HepG2 (cell line): ENCODE data around the gene NYNRIN. TPM values are rescaled to one million over a fixed set of nuclear protein-coding genes. Genes with fewer than 3 reads are reported as not detected.

Experiments used
- AGO2 ChIP-seq: fragments of 200-400 bp; formaldehyde crosslinking; optimal IDR thresholded peaks from 2 replicates; pipeline ENCODE3; 2017; ENCODE audit warnings: mild to moderate bottlenecking, low read depth, low read length, moderate library complexity
- CREB1 ChIP-seq, 2 experiments: fragments of 450-650 bp in 1 of 2; IDR thresholded peaks; 2 replicates each; pipeline ENCODE4 v1.6.1; 2016 to 2017; ENCODE audit warnings: control low read depth in 1 of 2, mild to moderate bottlenecking in 1 of 2, missing compliant biosample characterization in 1 of 2, missing genetic modification characterization in 1 of 2
- FOXK2 ChIP-seq: fragments of 450-650 bp; IDR thresholded peaks from 2 replicates; pipeline ENCODE4 v1.6.1; 2016
- HIVEP1 ChIP-seq: sonication (generic); formaldehyde crosslinking; IDR thresholded peaks from 2 replicates; pipeline ENCODE4 v1.4.0; 2020; ENCODE audit warnings: mild to moderate bottlenecking, missing genetic modification reagents
- HOXA3 ChIP-seq: sonication (generic); formaldehyde crosslinking; IDR thresholded peaks from 2 replicates; pipeline ENCODE4 v1.5.0; 2020; ENCODE audit warnings: missing genetic modification reagents
- JUNB ChIP-seq: sonication (generic); formaldehyde crosslinking; IDR thresholded peaks from 2 replicates; pipeline ENCODE4 v1.8.0; 2022; ENCODE audit warnings: missing genetic modification reagents, mild to moderate bottlenecking, borderline replicate concordance
- KLF16 ChIP-seq, 2 experiments: sonication (generic) in 1 of 2; formaldehyde crosslinking in 1 of 2; IDR thresholded peaks; 2 replicates each; pipeline versions ENCODE4 v1.6.1 to v1.8.0; 2016 to 2023; ENCODE audit warnings: missing genetic modification reagents in 2 of 2, missing compliant biosample characterization in 1 of 2
- NONO ChIP-seq, 2 experiments: fragments of 450-650 bp in 1 of 2; sonication (generic) in 1 of 2; formaldehyde crosslinking in 1 of 2; IDR thresholded peaks in 1 of 2; conservative IDR thresholded peaks in 1 of 2; 2 replicates each; pipeline versions ENCODE4 v1.6.1 to v1.8.0; 2017 to 2022; ENCODE audit warnings: mild to moderate bottlenecking in 1 of 2, missing genetic modification reagents in 1 of 2, moderate library complexity in 1 of 2
- SMARCE1 ChIP-seq: fragments of 450-650 bp; IDR thresholded peaks from 2 replicates; pipeline ENCODE4 v1.6.1; 2017; ENCODE audit warnings: borderline replicate concordance
- TMF1 ChIP-seq: sonication (generic); formaldehyde crosslinking; IDR thresholded peaks from 2 replicates; pipeline ENCODE4 v1.8.1; 2022; ENCODE audit warnings: low read depth, missing genetic modification reagents
- YEATS2 ChIP-seq: sonication (generic); formaldehyde crosslinking; IDR thresholded peaks from 2 replicates; pipeline ENCODE4 v1.4.0; 2020; ENCODE audit warnings: missing genetic modification reagents, borderline replicate concordance
- ZNF446 ChIP-seq: sonication (generic); formaldehyde crosslinking; IDR thresholded peaks from 2 replicates; pipeline ENCODE4 v1.5.0; 2020; ENCODE audit warnings: mild to moderate bottlenecking, missing genetic modification reagents
- ZNF564 ChIP-seq: sonication (generic); formaldehyde crosslinking; IDR thresholded peaks from 2 replicates; pipeline ENCODE4 v1.8.1; 2023; ENCODE audit warnings: mild to moderate bottlenecking, missing genetic modification reagents
- ZNF605 ChIP-seq: sonication (generic); formaldehyde crosslinking; IDR thresholded peaks from 2 replicates; pipeline ENCODE4 v1.8.0; 2022; ENCODE audit warnings: mild to moderate bottlenecking, missing genetic modification reagents
- ZNF615 ChIP-seq: sonication (generic); formaldehyde crosslinking; IDR thresholded peaks from 2 replicates; pipeline ENCODE4 v1.5.0; 2020; ENCODE audit warnings: mild to moderate bottlenecking, missing genetic modification reagents, borderline replicate concordance
- ZNF674 ChIP-seq: sonication (generic); formaldehyde crosslinking; IDR thresholded peaks from 2 replicates; pipeline ENCODE4 v1.5.0; 2020; ENCODE audit warnings: low read depth, mild to moderate bottlenecking, missing genetic modification reagents
- ZNF792 ChIP-seq: IDR thresholded peaks from 2 replicates; pipeline ENCODE4 v1.6.1; 2016
- polyA plus RNA-seq, 8 experiments: library from polyadenylated mRNA; depleted of rRNA in 3 of 8; stranded (reverse) in 7 of 8; unstranded in 1 of 8; fragments of >200 nt; fragmentation: Illumina TruSeq in 4 of 8; extraction: Trizol in 4 of 8; gene quantifications; 2 replicates each; pipeline versions ENCODE4 v1.2.1 to v1.2.3, GENCODE V29; 2011 to 2016; ENCODE audit warnings: low read depth in 4 of 8, missing spikeins in 1 of 8, mixed read lengths in 1 of 8; ENCODE audit not compliant: insufficient read depth in 1 of 8
- total RNA-seq, 5 experiments: library from RNA; depleted of rRNA; stranded (reverse); fragments of >200 nt; fragmentation: Illumina TruSeq; extraction: Trizol; gene quantifications; 2 replicates each; pipeline ENCODE4 v1.2.3, GENCODE V29; 2016; ENCODE audit warnings: low read depth in 1 of 5
- TF ChIP-seq, protein P1 (sequence below): sonication (generic); formaldehyde crosslinking; IDR thresholded peaks from 2 replicates; pipeline ENCODE4 v1.4.0; 2020; ENCODE audit warnings: missing genetic modification reagents, borderline replicate concordance
- TF ChIP-seq, protein P2 (sequence below): sonication (generic); formaldehyde crosslinking; IDR thresholded peaks from 2 replicates; pipeline ENCODE4 v1.9.0; 2022; ENCODE audit warnings: low read depth, missing genetic modification reagents
- TF ChIP-seq, protein P3 (sequence below): sonication (generic); formaldehyde crosslinking; IDR thresholded peaks from 2 replicates; pipeline ENCODE4 v1.4.0; 2020; ENCODE audit warnings: missing genetic modification reagents, borderline replicate concordance

The NYNRIN gene
- total and polyA plus RNA-seq, 2 of the 13 experiments (the other 11 are each of a cell fraction or from before 2014, with no cell fraction given), result 0.63 to 1.1 TPM

DNA sequence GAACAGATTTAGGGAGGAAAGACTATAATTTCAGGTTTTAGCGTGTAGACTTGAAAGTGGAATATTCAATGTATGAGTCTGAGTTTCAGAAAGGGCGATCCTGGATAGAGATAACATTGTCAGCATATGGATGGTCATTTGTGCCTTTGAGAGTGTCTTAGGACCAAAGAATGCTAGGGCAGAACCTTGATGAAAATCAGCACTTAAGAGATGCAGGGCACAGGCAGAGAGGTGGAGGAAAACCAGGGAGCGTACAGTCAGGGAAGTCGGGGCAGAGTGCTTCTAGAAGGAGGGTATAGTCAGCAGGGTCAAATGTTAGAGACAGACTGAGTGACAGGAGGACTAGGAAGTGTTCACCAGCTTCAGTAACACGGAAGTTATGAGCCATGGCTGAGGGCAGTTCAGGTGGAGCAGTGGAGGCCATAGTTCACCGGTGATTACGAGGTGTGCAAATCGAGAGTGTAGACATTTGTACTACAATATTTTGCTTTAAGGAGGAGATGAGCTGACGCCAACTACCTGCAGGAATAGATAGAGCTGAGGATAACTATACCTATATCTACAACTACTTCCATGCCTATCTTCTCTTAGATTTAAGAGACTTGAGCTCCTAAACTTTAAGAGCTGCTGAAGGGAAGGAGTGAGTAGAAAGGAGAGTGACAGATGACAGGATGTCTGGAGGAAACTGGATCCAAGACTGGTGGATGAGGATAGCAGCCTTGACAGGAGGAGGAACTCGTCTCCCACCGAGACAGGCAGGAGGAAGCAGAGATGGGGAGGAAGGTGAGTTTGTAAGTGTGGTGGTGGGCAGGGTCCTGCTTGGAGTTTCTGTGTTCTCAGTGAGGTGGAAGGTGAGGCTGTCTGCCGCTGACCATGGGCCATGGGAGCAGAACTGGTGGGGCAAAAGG is 24.1 kb downstream of the NYNRIN start (continued):
- no peak for TF ChIP-seq NONO (IDR thresholded peaks at IDR 0.05)
- 0 out of 2 replicates have a peak, but pooled peaks have one; percentile 12 for TF ChIP-seq NONO (CRISPR knock-in tag; conservative IDR thresholded peaks at IDR 0.05)
- TF ChIP-seq, protein P1, sequence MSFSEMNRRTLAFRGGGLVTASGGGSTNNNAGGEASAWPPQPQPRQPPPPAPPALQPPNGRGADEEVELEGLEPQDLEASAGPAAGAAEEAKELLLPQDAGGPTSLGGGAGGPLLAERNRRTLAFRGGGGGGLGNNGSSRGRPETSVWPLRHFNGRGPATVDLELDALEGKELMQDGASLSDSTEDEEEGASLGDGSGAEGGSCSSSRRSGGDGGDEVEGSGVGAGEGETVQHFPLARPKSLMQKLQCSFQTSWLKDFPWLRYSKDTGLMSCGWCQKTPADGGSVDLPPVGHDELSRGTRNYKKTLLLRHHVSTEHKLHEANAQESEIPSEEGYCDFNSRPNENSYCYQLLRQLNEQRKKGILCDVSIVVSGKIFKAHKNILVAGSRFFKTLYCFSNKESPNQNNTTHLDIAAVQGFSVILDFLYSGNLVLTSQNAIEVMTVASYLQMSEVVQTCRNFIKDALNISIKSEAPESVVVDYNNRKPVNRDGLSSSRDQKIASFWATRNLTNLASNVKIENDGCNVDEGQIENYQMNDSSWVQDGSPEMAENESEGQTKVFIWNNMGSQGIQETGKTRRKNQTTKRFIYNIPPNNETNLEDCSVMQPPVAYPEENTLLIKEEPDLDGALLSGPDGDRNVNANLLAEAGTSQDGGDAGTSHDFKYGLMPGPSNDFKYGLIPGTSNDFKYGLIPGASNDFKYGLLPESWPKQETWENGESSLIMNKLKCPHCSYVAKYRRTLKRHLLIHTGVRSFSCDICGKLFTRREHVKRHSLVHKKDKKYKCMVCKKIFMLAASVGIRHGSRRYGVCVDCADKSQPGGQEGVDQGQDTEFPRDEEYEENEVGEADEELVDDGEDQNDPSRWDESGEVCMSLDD (CRISPR knock-in tag), result no peak
- TF ChIP-seq, protein P2, sequence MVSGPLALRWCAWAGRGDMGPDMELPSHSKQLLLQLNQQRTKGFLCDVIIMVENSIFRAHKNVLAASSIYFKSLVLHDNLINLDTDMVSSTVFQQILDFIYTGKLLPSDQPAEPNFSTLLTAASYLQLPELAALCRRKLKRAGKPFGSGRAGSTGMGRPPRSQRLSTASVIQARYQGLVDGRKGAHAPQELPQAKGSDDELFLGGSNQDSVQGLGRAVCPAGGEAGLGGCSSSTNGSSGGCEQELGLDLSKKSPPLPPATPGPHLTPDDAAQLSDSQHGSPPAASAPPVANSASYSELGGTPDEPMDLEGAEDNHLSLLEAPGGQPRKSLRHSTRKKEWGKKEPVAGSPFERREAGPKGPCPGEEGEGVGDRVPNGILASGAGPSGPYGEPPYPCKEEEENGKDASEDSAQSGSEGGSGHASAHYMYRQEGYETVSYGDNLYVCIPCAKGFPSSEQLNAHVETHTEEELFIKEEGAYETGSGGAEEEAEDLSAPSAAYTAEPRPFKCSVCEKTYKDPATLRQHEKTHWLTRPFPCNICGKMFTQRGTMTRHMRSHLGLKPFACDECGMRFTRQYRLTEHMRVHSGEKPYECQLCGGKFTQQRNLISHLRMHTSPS (CRISPR knock-in tag), result no peak
- no peak for TF ChIP-seq ZNF605 (CRISPR knock-in tag)
- no peak for TF ChIP-seq AGO2
- no peak for TF ChIP-seq SMARCE1
- TF ChIP-seq ZNF792 (CRISPR knock-in tag), result 0 out of 2 replicates have a peak, but pooled peaks have one; percentile 26
- peak; percentile 37; the same call in 1 of the 2 replicates for TF ChIP-seq HIVEP1 (CRISPR knock-in tag)
- no peak for TF ChIP-seq ZNF446 (CRISPR knock-in tag)
- no peak for TF ChIP-seq KLF16 (CRISPR knock-in tag; IDR thresholded peaks at IDR 0.05)
- TF ChIP-seq, protein P3, sequence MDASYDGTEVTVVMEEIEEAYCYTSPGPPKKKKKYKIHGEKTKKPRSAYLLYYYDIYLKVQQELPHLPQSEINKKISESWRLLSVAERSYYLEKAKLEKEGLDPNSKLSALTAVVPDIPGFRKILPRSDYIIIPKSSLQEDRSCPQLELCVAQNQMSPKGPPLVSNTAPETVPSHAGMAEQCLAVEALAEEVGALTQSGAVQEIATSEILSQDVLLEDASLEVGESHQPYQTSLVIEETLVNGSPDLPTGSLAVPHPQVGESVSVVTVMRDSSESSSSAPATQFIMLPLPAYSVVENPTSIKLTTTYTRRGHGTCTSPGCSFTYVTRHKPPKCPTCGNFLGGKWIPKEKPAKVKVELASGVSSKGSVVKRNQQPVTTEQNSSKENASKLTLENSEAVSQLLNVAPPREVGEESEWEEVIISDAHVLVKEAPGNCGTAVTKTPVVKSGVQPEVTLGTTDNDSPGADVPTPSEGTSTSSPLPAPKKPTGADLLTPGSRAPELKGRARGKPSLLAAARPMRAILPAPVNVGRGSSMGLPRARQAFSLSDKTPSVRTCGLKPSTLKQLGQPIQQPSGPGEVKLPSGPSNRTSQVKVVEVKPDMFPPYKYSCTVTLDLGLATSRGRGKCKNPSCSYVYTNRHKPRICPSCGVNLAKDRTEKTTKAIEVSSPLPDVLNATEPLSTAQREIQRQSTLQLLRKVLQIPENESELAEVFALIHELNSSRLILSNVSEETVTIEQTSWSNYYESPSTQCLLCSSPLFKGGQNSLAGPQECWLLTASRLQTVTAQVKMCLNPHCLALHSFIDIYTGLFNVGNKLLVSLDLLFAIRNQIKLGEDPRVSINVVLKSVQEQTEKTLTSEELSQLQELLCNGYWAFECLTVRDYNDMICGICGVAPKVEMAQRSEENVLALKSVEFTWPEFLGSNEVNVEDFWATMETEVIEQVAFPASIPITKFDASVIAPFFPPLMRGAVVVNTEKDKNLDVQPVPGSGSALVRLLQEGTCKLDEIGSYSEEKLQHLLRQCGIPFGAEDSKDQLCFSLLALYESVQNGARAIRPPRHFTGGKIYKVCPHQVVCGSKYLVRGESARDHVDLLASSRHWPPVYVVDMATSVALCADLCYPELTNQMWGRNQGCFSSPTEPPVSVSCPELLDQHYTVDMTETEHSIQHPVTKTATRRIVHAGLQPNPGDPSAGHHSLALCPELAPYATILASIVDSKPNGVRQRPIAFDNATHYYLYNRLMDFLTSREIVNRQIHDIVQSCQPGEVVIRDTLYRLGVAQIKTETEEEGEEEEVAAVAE (CRISPR knock-in tag), result no peak
- peak; percentile 17; the same call in 1 of the 2 replicates for TF ChIP-seq YEATS2 (CRISPR knock-in tag)
- no peak for TF ChIP-seq ZNF564 (CRISPR knock-in tag)
- TF ChIP-seq TMF1 (CRISPR knock-in tag), result no peak
- TF ChIP-seq CREB1 (IDR thresholded peaks at IDR 0.05), result no peak
- no peak for TF ChIP-seq CREB1 (CRISPR knock-in tag; IDR thresholded peaks at IDR 0.05)
- TF ChIP-seq JUNB (CRISPR knock-in tag), result peak; percentile 45; the same call in 1 of the 2 replicates
- TF ChIP-seq ZNF674 (CRISPR knock-in tag), result no peak
- peak; percentile 21; the same call in 1 of the 2 replicates for TF ChIP-seq HOXA3 (CRISPR knock-in tag)
- no peak for TF ChIP-seq ZNF615 (CRISPR knock-in tag)
- no peak for TF ChIP-seq FOXK2
